Body of pancreas (tissue), 4 donors: ENCODE data around the gene IL15RA. TPM values are rescaled to one million over a fixed set of nuclear protein-coding genes. Genes with fewer than 3 reads are reported as not detected.
"Not testable (repeated sequence)": the region's sequence is repeated elsewhere in the genome, so short reads cannot be mapped to it uniquely, and the experiment has no call there.

Experiments
- ATAC-seq: fragments of 150-250 bp; one replicate; pipeline ENCODE4 v1.9.1; 2016
- DNase-seq, 4 donors: peaks; one replicate each; pipeline ENCODE4 v3.0.0-alpha.2; 2019
- H3K27ac ChIP-seq, 4 donors: fragments of 200-600 bp; sonication (generic); 1 replicate in 3 of 4; 2 replicates in 1 of 4; pipeline versions ENCODE4 v1.5.1 to v1.6.1; 2016 to 2019; ENCODE audit warnings: mild to moderate bottlenecking in 1 of 4, mixed read lengths in 1 of 4, moderate library complexity in 1 of 4
- H3K27me3 ChIP-seq, 2 donors: fragments of 200-600 bp; sonication (generic); one replicate each; pipeline ENCODE4 v1.6.0; 2016; ENCODE audit warnings: mild to moderate bottlenecking in 1 of 2
- H3K36me3 ChIP-seq, 2 donors: fragments of 200-600 bp; sonication (generic); replicated peaks in 1 of 2; 2 replicates each; pipeline ENCODE4 v1.5.1; 2016; ENCODE audit warnings: low read depth in 2 of 2; ENCODE audit not compliant: insufficient read depth in 1 of 2
- H3K4me1 ChIP-seq: fragments of 200-600 bp; sonication (generic); one replicate; pipeline ENCODE4 v1.6.0; 2016
- H3K4me3 ChIP-seq, 2 donors: fragments of 200-600 bp; sonication (generic); 1 replicate in 1 of 2; 2 replicates in 1 of 2; pipeline ENCODE4 v1.5.1; 2016 to 2019
- H3K9me3 ChIP-seq, 3 donors: fragments of 200-600 bp; sonication (generic); 1 replicate in 2 of 3; 2 replicates in 1 of 3; pipeline ENCODE4 v1.5.1; 2016
- CTCF ChIP-seq, 7 experiments: fragments of 450-650 bp in 4 of 7; fragments of 200-600 bp in 3 of 7; sonication (generic) in 3 of 7; IDR thresholded peaks; one replicate each; pipeline ENCODE4 v1.5.1; 2016 to 2019; ENCODE audit warnings: antibody characterized with exemption in 7 of 7
- POLR2A ChIP-seq, 3 donors: fragments of 450-650 bp; IDR thresholded peaks; one replicate each; pipeline ENCODE4 v1.6.1; 2016; ENCODE audit warnings: antibody characterized with exemption in 3 of 3, mild to moderate bottlenecking in 2 of 3
- WGBS, 2 donors: methylation state at CpG; one replicate each; pipeline ENCODE4 v1.1.5; 2017; 5-methylcytosine and 5-hydroxymethylcytosine counted together
- intact Hi-C: fragments of 100-400 bp; cut with DNase I; formaldehyde crosslinking; loops from one replicate; pipeline ENCODE4 v1.15.1; 2023
- total RNA-seq, 2 donors: library from RNA; depleted of rRNA; stranded (reverse); fragments of >200 nt; gene quantifications; one replicate each; pipeline ENCODE4 v1.1.0, GENCODE V29; 2016

Gene IL15RA
- total RNA-seq, 2 donors from 2014 or later, result 14.3 to 15.5 TPM

- intact Hi-C loops, result no loop called here
- 60 to 62% methylated on average over 7 of the region's 7 CpGs for WGBS, 2 donors
- H3K27ac ChIP-seq, result peak overlapping the region; percentile 66 to 81 (median 76)
- peaks cover 32% of the 10 kb centered on the region for H3K4me1 ChIP-seq
- H3K36me3 ChIP-seq, result peaks cover 0 to 7% of the 10 kb centered on the region in 2 donors
- DNase-seq, result peak in 3 of 4 donors; percentile 33 to 79 (median 66)
- no peaks in the 10 kb centered on the region for H3K27me3 ChIP-seq
- no peak for TF ChIP-seq POLR2A (IDR thresholded peaks at IDR 0.05)
- no peaks in the 10 kb centered on the region for H3K9me3 ChIP-seq
- no peak overlapping the region for H3K4me3 ChIP-seq
- ATAC-seq, result peak; percentile 66
Measured at GRCh38 chr10:5951167-5951711, 26.1 kb downstream of the IL15RA start.

GRCh38 chr10:5949009-5949759, 28.2 kb downstream of the IL15RA start:
- WGBS, 2 donors, result 61 to 70% methylated on average over 14 of the region's 14 CpGs
- Histone ChIP-seq H3K27ac (peak overlapping the region in 3 of 4 donors; percentile 74 to 81 (median 77)), H3K27me3 (no peaks in the 10 kb centered on the region), H3K4me3 (no peak overlapping the region), H3K9me3 (no peaks in the 10 kb centered on the region), H3K36me3 (peaks cover 0 to 7% of the 10 kb centered on the region in 2 donors), H3K4me1 (peaks cover 37% of the 10 kb centered on the region)
- TF ChIP-seq CTCF (IDR thresholded peaks at IDR 0.05), result peak in 5 of 7 experiments; percentile 39 to 67 (median 49)
- TF ChIP-seq POLR2A (IDR thresholded peaks at IDR 0.05), result no peak
- intact Hi-C loops, result no loop called here
- DNase-seq, result peak; percentile 48 to 66 (median 62)
- ATAC-seq, result no peak

- intact Hi-C loops, result no loop called here
- Histone ChIP-seq H3K36me3 (peaks cover 0 to 6% of the 10 kb centered on the region in 2 donors), H3K27ac (no peak overlapping the region), H3K4me1 (peaks cover 47% of the 10 kb centered on the region), H3K27me3 (no peaks in the 10 kb centered on the region), H3K9me3 (no peaks in the 10 kb centered on the region), H3K4me3 (no peak overlapping the region)
- ATAC-seq, result no peak
- no peak for TF ChIP-seq POLR2A (IDR thresholded peaks at IDR 0.05)
- TF ChIP-seq CTCF (IDR thresholded peaks at IDR 0.05), result no peak
- DNase-seq, result no peak
- 81 to 85% methylated on average over 6 of the region's 6 CpGs for WGBS, 2 donors
Measured at GRCh38 chr10:5948208-5948585, 29.1 kb downstream of the IL15RA start.

GRCh38 chr10:5947471-5948207, 29.7 kb downstream of the IL15RA start:
- Histone ChIP-seq H3K9me3 (no peaks in the 10 kb centered on the region), H3K4me3 (no peak overlapping the region), H3K27ac (peak overlapping the region in 1 of 4 donors; percentile 26), H3K27me3 (no peaks in the 10 kb centered on the region), H3K4me1 (peaks cover 48% of the 10 kb centered on the region), H3K36me3 (peaks cover 0 to 3% of the 10 kb centered on the region in 2 donors)
- DNase-seq (no peak), ATAC-seq (no peak)
- TF ChIP-seq POLR2A (IDR thresholded peaks at IDR 0.05), result no peak
- TF ChIP-seq CTCF (IDR thresholded peaks at IDR 0.05), result no peak
- intact Hi-C loops, result no loop called here
- 90 to 92% methylated on average over 16 to 17 of the region's 17 CpGs for WGBS, 2 donors

GRCh38 chr10:5946786-5947185, 30.6 kb downstream of the IL15RA start:
- TF ChIP-seq CTCF (IDR thresholded peaks at IDR 0.05) (no peak), POLR2A (IDR thresholded peaks at IDR 0.05) (no peak)
- no peak for ATAC-seq
- DNase-seq, result no peak
- peaks cover 48% of the 10 kb centered on the region for H3K4me1 ChIP-seq
- no peaks in the 10 kb centered on the region for H3K9me3 ChIP-seq
- no peak overlapping the region for H3K4me3 ChIP-seq
- peak overlapping the region in 1 of 4 donors; percentile 93 for H3K27ac ChIP-seq
- intact Hi-C loops, result no loop called here
- no peaks in the 10 kb centered on the region for H3K27me3 ChIP-seq
- H3K36me3 ChIP-seq, result no peaks in the 10 kb centered on the region
- WGBS, 2 donors, result 82 to 88% methylated on average over 8 of the region's 8 CpGs

- intact Hi-C loops, H3K36me3 ChIP-seq, DNase-seq, ATAC-seq, H3K27me3 ChIP-seq, H3K4me3 ChIP-seq, H3K9me3 ChIP-seq: not testable (repeated sequence)
- peaks cover 46% of the 10 kb centered on the region for H3K4me1 ChIP-seq
- WGBS, 2 donors, result 95% methylated on average over 10 of the region's 10 CpGs
- peak overlapping the region in 3 of 4 donors; percentile 93 to 99 (median 95) for H3K27ac ChIP-seq
Measured at GRCh38 chr10:5946419-5946775, 30.9 kb downstream of the IL15RA start.
